SK-N-SH treated with all-trans-retinoic acid at 6 μM for 48 hours (cell line): ENCODE measurements around the gene ZNF281.
A peak's percentile ranks its signal among the peaks of the same experiment; 100 is the strongest.

ENCODE experiments used
- ATAC-seq: fragments of 200-7000 bp; cut with Tn5 transposase; 3 replicates; pipeline ENCODE4 v1.9.1; 2020; ENCODE audit warnings: mild to moderate bottlenecking, moderate library complexity
- ARNTL ChIP-seq: fragments of 450-650 bp; formaldehyde crosslinking; IDR thresholded peaks from 2 replicates; pipeline ENCODE4 v1.5.0; 2020; ENCODE audit warnings: low read depth, mild to moderate bottlenecking, moderate library complexity, borderline replicate concordance
- BACH2 ChIP-seq: fragments of 250-450 bp; sonication (Bioruptor Pico); IDR thresholded peaks from 2 replicates; pipeline ENCODE4 v1.9.0; 2021; ENCODE audit warnings: mild to moderate bottlenecking, borderline replicate concordance
- CREB5 ChIP-seq: fragments of 250-450 bp; sonication (Bioruptor Pico); IDR thresholded peaks from 2 replicates; pipeline ENCODE4 v1.5.1; 2020; ENCODE audit warnings: low read depth, mild to moderate bottlenecking, moderate library complexity
- CSDC2 ChIP-seq: fragments of 250-450 bp; sonication (Bioruptor Pico); IDR thresholded peaks from 2 replicates; pipeline ENCODE4 v1.5.0; 2020; ENCODE audit warnings: mild to moderate bottlenecking, moderate library complexity
- CSRNP3 ChIP-seq: fragments of 250-450 bp; sonication (Bioruptor Pico); IDR thresholded peaks from 2 replicates; pipeline ENCODE4 v1.5.1; 2021; ENCODE audit warnings: mild to moderate bottlenecking, moderate library complexity
- GLIS3 ChIP-seq: fragments of 250-450 bp; sonication (Bioruptor Pico); IDR thresholded peaks from 2 replicates; pipeline ENCODE4 v1.5.0; 2020; ENCODE audit warnings: mild to moderate bottlenecking, moderate library complexity
- ISL1 ChIP-seq: fragments of 250-450 bp; sonication (Bioruptor Pico); IDR thresholded peaks from 2 replicates; pipeline ENCODE4 v2.1.2; 2022; ENCODE audit warnings: mild to moderate bottlenecking, moderate library complexity
- OSR1 ChIP-seq: fragments of 250-450 bp; sonication (Bioruptor Pico); IDR thresholded peaks from 2 replicates; pipeline ENCODE4 v1.8.0; 2022; ENCODE audit warnings: moderate library complexity, mild to moderate bottlenecking, inconsistent platforms
- PATZ1 ChIP-seq: fragments of 250-450 bp; sonication (Bioruptor Pico); IDR thresholded peaks from 2 replicates; pipeline ENCODE4 v1.8.0; 2020; ENCODE audit warnings: mild to moderate bottlenecking, moderate library complexity, borderline replicate concordance
- POU6F1 ChIP-seq: fragments of 250-450 bp; sonication (Bioruptor Pico); IDR thresholded peaks from 2 replicates; pipeline ENCODE4 v1.8.0; 2021; ENCODE audit warnings: low read depth, mild to moderate bottlenecking, moderate library complexity, borderline replicate concordance
- PPARA ChIP-seq: fragments of 250-450 bp; sonication (Bioruptor Pico); IDR thresholded peaks from 2 replicates; pipeline ENCODE4 v1.5.0; 2020; ENCODE audit warnings: mild to moderate bottlenecking, borderline replicate concordance
- RARB ChIP-seq: fragments of 250-450 bp; sonication (Bioruptor Pico); IDR thresholded peaks from 2 replicates; pipeline ENCODE4 v1.8.0; 2021; ENCODE audit warnings: mild to moderate bottlenecking, moderate library complexity
- SNAI2 ChIP-seq: fragments of 250-450 bp; sonication (Bioruptor Pico); IDR thresholded peaks from 2 replicates; pipeline ENCODE4 v1.5.0; 2020; ENCODE audit warnings: mild to moderate bottlenecking, moderate library complexity
- TCF4 ChIP-seq: fragments of 250-450 bp; sonication (Bioruptor Pico); IDR thresholded peaks from 2 replicates; pipeline ENCODE4 v1.8.0; 2021; ENCODE audit warnings: mild to moderate bottlenecking, moderate library complexity, borderline replicate concordance
- TOX ChIP-seq: fragments of 250-450 bp; sonication (Bioruptor Pico); IDR thresholded peaks from 2 replicates; pipeline ENCODE4 v1.8.0; 2021; ENCODE audit warnings: mild to moderate bottlenecking, moderate library complexity, borderline replicate concordance
- TSHZ2 ChIP-seq: fragments of 250-450 bp; sonication (Bioruptor Pico); IDR thresholded peaks from 2 replicates; pipeline ENCODE4 v1.5.0; 2020; ENCODE audit warnings: mild to moderate bottlenecking, moderate library complexity
- ZC3H10 ChIP-seq: fragments of 250-450 bp; sonication (Bioruptor Pico); IDR thresholded peaks from 2 replicates; pipeline ENCODE4 v1.5.1; 2021; ENCODE audit warnings: mild to moderate bottlenecking, moderate library complexity
- ZFP3 ChIP-seq: fragments of 250-450 bp; sonication (Bioruptor Pico); IDR thresholded peaks from 2 replicates; pipeline ENCODE4 v1.5.0; 2020; ENCODE audit warnings: mild to moderate bottlenecking, moderate library complexity
- ZFP30 ChIP-seq: fragments of 450-650 bp; formaldehyde crosslinking; IDR thresholded peaks from 2 replicates; pipeline ENCODE4 v1.5.0; 2022; ENCODE audit warnings: mild to moderate bottlenecking, moderate library complexity
- ZNF565 ChIP-seq: fragments of 450-650 bp; formaldehyde crosslinking; conservative IDR thresholded peaks from 2 replicates; pipeline ENCODE4 v1.5.0; 2020; ENCODE audit warnings: low read depth, mild to moderate bottlenecking, moderate library complexity
- ZNF8 ChIP-seq: fragments of 450-650 bp; formaldehyde crosslinking; IDR thresholded peaks from 2 replicates; pipeline ENCODE4 v1.5.0; 2020; ENCODE audit warnings: mild to moderate bottlenecking, moderate library complexity

Gene ZNF281

GRCh38 chr1:200448034-200448762 is 38.4 kb upstream of the ZNF281 start:
- no peak for TF ChIP-seq ISL1 (CRISPR knock-in tag)
- no peak for TF ChIP-seq CSDC2
- no peak for TF ChIP-seq ZNF8 (CRISPR knock-in tag)
- no peak for TF ChIP-seq CSRNP3 (CRISPR knock-in tag)
- no peak for TF ChIP-seq RARB
- TF ChIP-seq PPARA (CRISPR knock-in tag), result no peak
- no peak for TF ChIP-seq ZC3H10
- TF ChIP-seq ZNF565 (CRISPR knock-in tag), result no peak
- TF ChIP-seq ZFP30 (CRISPR knock-in tag), result no peak
- no peak for TF ChIP-seq ZFP3 (CRISPR knock-in tag)
- TF ChIP-seq SNAI2 (CRISPR knock-in tag), result no peak
- no peak for TF ChIP-seq CREB5
- no peak for TF ChIP-seq TSHZ2 (CRISPR knock-in tag)
- no peak for TF ChIP-seq ARNTL (CRISPR knock-in tag)
- no peak for TF ChIP-seq TOX (CRISPR knock-in tag)
- TF ChIP-seq POU6F1 (CRISPR knock-in tag), result no peak
- no peak for TF ChIP-seq OSR1
- no peak for TF ChIP-seq GLIS3 (CRISPR knock-in tag)
- TF ChIP-seq TCF4 (CRISPR knock-in tag), result no peak
- TF ChIP-seq BACH2 (CRISPR knock-in tag), result no peak
- ATAC-seq, result no peak

GRCh38 chr1:200445213-200445612 is 35.4 kb upstream of the ZNF281 start:
- ATAC-seq, result peak; percentile 58
- peak; percentile 45; the same call in 1 of the 2 replicates for TF ChIP-seq ZC3H10
- no peak for TF ChIP-seq ZNF8 (CRISPR knock-in tag)

GRCh38 chr1:200444478-200444877 is 34.6 kb upstream of the ZNF281 start:
- no peak for ATAC-seq
- TF ChIP-seq PPARA (CRISPR knock-in tag) (no peak), TOX (CRISPR knock-in tag) (no peak), RARB (no peak), PATZ1 (no peak), CREB5 (no peak), ZFP3 (CRISPR knock-in tag) (no peak), TSHZ2 (CRISPR knock-in tag) (no peak), CSDC2 (no peak), ZNF8 (CRISPR knock-in tag) (no peak), SNAI2 (CRISPR knock-in tag) (no peak), ZFP30 (CRISPR knock-in tag) (no peak), CSRNP3 (CRISPR knock-in tag) (no peak), OSR1 (no peak)
